A549 (cell line): ENCODE data around the gene GTPBP2. TPM values are rescaled to one million over a fixed set of nuclear protein-coding genes. Genes with fewer than 3 reads are reported as not detected.

Experiments
- ATAC-seq, 2 experiments: fragments of 200-7000 bp in 1 of 2; fragments of >200 bp in 1 of 2; cut with Nextera tagmentation in 1 of 2; cut with Tn5 transposase in 1 of 2; 3 replicates each; pipeline versions ENCODE4 v1.8.0 to v1.9.1; 2018 to 2020; ENCODE audit warnings: mild to moderate bottlenecking in 1 of 2, moderate library complexity in 1 of 2
- CTCF ChIA-PET: fragments of 300-600 bp; sonication (Branson Sonifier 250); formaldehyde crosslinking; extraction: SDS; loops from one replicate; lab custom pipeline; 2021; ENCODE audit warnings: antibody characterized with exemption, inconsistent platforms; lab: Yijun Ruan, JAX
- POLR2A ChIA-PET: fragments of 350-600 bp; formaldehyde crosslinking; extraction: SDS; loops from one replicate; lab custom pipeline; 2021; ENCODE audit warnings: antibody characterized with exemption, inconsistent platforms; lab: Yijun Ruan, JAX
- DNase-seq, 2 experiments: peaks; one replicate each; pipeline versions ENCODE4 v3.0.0 to v3.0.0-alpha.2; 2011 to 2016; ENCODE audit warnings: low read depth in 1 of 2, low spot score in 1 of 2
- FAIRE-seq: peaks from 2 replicates; lab custom pipeline; 2011; peaks lifted over from hg19 to GRCh38; lab: Jason Lieb, UNC
- H3K27ac ChIP-seq, 2 experiments: fragments of >200 bp; sonication (Bioruptor Twin); formaldehyde crosslinking; 3 replicates each; pipeline ENCODE4 v1.5.1; 2016 to 2017
- H3K4me1 ChIP-seq: fragments of >200 bp; sonication (Bioruptor Twin); formaldehyde crosslinking; 3 replicates; pipeline ENCODE4 v1.6.1; 2016
- H3K4me2 ChIP-seq: fragments of >200 bp; sonication (Bioruptor Twin); formaldehyde crosslinking; 3 replicates; pipeline ENCODE4 v1.6.1; 2016
- H3K4me3 ChIP-seq: fragments of >200 bp; sonication (Bioruptor Twin); formaldehyde crosslinking; 3 replicates; pipeline ENCODE4 v1.5.1; 2016
- H3K9me3 ChIP-seq: fragments of >200 bp; sonication (Bioruptor Twin); formaldehyde crosslinking; 3 replicates; pipeline ENCODE4 v1.6.1; 2016
- CBX2 ChIP-seq: fragments of 200-600 bp; sonication (generic); IDR thresholded peaks from 2 replicates; pipeline ENCODE4 v1.6.1; 2016; ENCODE audit warnings: low read depth, mild to moderate bottlenecking, borderline replicate concordance
- CEBPB ChIP-seq, 2 experiments: fragments of >200 bp in 1 of 2; sonication (Bioruptor Twin) in 1 of 2; formaldehyde crosslinking in 1 of 2; IDR thresholded peaks; 2 replicates each; pipeline ENCODE4 v1.6.1; 2012 to 2016
- EP300 ChIP-seq, 2 experiments: fragments of >200 bp; sonication (Bioruptor Twin); formaldehyde crosslinking; IDR thresholded peaks; 2 replicates in 1 of 2; 3 replicates in 1 of 2; pipeline ENCODE4 v1.6.1; 2016 to 2017
- ESRRA ChIP-seq: fragments of 150-350 bp; IDR thresholded peaks from 2 replicates; pipeline ENCODE4 v1.6.1; 2014; ENCODE audit warnings: mild to moderate bottlenecking, low read length, borderline replicate concordance
- FOSB ChIP-seq: fragments of 250-450 bp; sonication (Bioruptor Pico); IDR thresholded peaks from 2 replicates; pipeline ENCODE4 v1.5.0; 2020; ENCODE audit warnings: mild to moderate bottlenecking, moderate library complexity
- KDM1A ChIP-seq: fragments of 200-600 bp; sonication (generic); IDR thresholded peaks from 2 replicates; pipeline ENCODE4 v1.6.1; 2016; ENCODE audit warnings: low read depth, mild to moderate bottlenecking
- MAZ ChIP-seq: fragments of 150-350 bp; IDR thresholded peaks from 2 replicates; pipeline ENCODE4 v1.6.1; 2014; ENCODE audit warnings: antibody characterized with exemption, low read depth, low read length, borderline replicate concordance
- MYC ChIP-seq: IDR thresholded peaks from 2 replicates; pipeline ENCODE4 v1.6.1; 2012; ENCODE audit warnings: mild to moderate bottlenecking, inconsistent platforms, low read length, improper control_type of control experiment, borderline replicate concordance
- NR3C1 ChIP-seq: fragments of >200 bp; sonication (Bioruptor Twin); formaldehyde crosslinking; IDR thresholded peaks from 3 replicates; pipeline ENCODE4 v1.6.1; 2017
- POLR2A ChIP-seq: IDR thresholded peaks from 2 replicates; pipeline ENCODE4 v1.6.1; 2012; ENCODE audit warnings: mild to moderate bottlenecking, low read length
- RAD21 ChIP-seq, 2 experiments: fragments of >200 bp in 1 of 2; sonication (Bioruptor Twin) in 1 of 2; formaldehyde crosslinking in 1 of 2; IDR thresholded peaks in 1 of 2; conservative IDR thresholded peaks in 1 of 2; 2 replicates in 1 of 2; 3 replicates in 1 of 2; pipeline ENCODE4 v1.6.1; 2012 to 2018; ENCODE audit warnings: inconsistent platforms in 1 of 2
- SREBF2 ChIP-seq: fragments of 450-650 bp; IDR thresholded peaks from 2 replicates; pipeline ENCODE4 v1.6.1; 2014; ENCODE audit warnings: mild to moderate bottlenecking, moderate library complexity
- TFCP2L1 ChIP-seq: fragments of 250-450 bp; sonication (Bioruptor Pico); IDR thresholded peaks from 2 replicates; pipeline ENCODE4 v1.5.0; 2021; ENCODE audit warnings: mild to moderate bottlenecking
- TP53 ChIP-seq: fragments of 250-450 bp; sonication (Bioruptor Pico); IDR thresholded peaks from 2 replicates; pipeline ENCODE4 v1.5.0; 2021; ENCODE audit warnings: mild to moderate bottlenecking, moderate library complexity
- ZSCAN20 ChIP-seq: fragments of 250-450 bp; sonication (Bioruptor Pico); IDR thresholded peaks from 2 replicates; pipeline ENCODE4 v1.8.0; 2022; ENCODE audit warnings: mild to moderate bottlenecking, moderate library complexity
- WGBS: methylation state at CpG from one replicate; pipeline ENCODE4 v1.1.6; 2017; ENCODE audit errors: missing lambda C conversion rate; 5-methylcytosine and 5-hydroxymethylcytosine counted together
- polyA plus RNA-seq, 4 experiments: library from polyadenylated mRNA; depleted of rRNA in 3 of 4; stranded (reverse); fragments of >200 nt; fragmentation: RNase III in 1 of 4; extraction: RNeasy Plus Mini Kit Qiagen cat#74134 plus additional on column Dnase treatment in 1 of 4; gene quantifications; 2 replicates in 3 of 4; 3 replicates in 1 of 4; pipeline ENCODE4 v1.2.3, GENCODE V29; 2011 to 2017
- TF ChIP-seq, protein P1 (sequence below): fragments of 150-350 bp; IDR thresholded peaks from 2 replicates; pipeline ENCODE4 v1.6.1; 2014; ENCODE audit warnings: low read depth, mild to moderate bottlenecking, low read length
- TF ChIP-seq, protein P2 (sequence below): fragments of 450-650 bp; IDR thresholded peaks from 2 replicates; pipeline ENCODE4 v1.6.1; 2014; ENCODE audit warnings: antibody characterized with exemption

Gene GTPBP2
- polyA plus RNA-seq, 2 of the 4 experiments (the other 2 are of a cell fraction), result 28.9 to 59.6 TPM

GRCh38 chr6:43623880-43624785, 4.9 kb downstream of the GTPBP2 start (continued):
- no peak for TF ChIP-seq MYC
- no peak for TF ChIP-seq KDM1A
- TF ChIP-seq EP300 (IDR thresholded peaks at IDR 0.05), result no peak

GRCh38 chr6:43622541-43622940, 6.5 kb downstream of the GTPBP2 start:
- DNase-seq (no peak), FAIRE-seq (no peak), ATAC-seq (no peak)
- ChIA-PET POLR2A (no interaction called here), CTCF (interaction anchor here (3.3 to 5.3 kb wide), 2 partner anchors 9 to 14 kb away, joined by 11 to 29 read pairs; no protein-coding TSS in a partner anchor)
- no peak overlapping the region for H3K4me3 ChIP-seq
- 92% methylated on average over 10 of the region's 10 CpGs for WGBS
- H3K9me3 ChIP-seq, result no peaks in the 10 kb centered on the region
- TF ChIP-seq RAD21 (conservative IDR thresholded peaks at IDR 0.05 in 1 of 2, IDR thresholded peaks at IDR 0.05 in 1 of 2) (no peak), NR3C1 (no peak), CBX2 (no peak), POLR2A (no peak), ZSCAN20 (CRISPR knock-in tag) (no peak), SREBF2 (no peak)
- TF ChIP-seq, protein P1, sequence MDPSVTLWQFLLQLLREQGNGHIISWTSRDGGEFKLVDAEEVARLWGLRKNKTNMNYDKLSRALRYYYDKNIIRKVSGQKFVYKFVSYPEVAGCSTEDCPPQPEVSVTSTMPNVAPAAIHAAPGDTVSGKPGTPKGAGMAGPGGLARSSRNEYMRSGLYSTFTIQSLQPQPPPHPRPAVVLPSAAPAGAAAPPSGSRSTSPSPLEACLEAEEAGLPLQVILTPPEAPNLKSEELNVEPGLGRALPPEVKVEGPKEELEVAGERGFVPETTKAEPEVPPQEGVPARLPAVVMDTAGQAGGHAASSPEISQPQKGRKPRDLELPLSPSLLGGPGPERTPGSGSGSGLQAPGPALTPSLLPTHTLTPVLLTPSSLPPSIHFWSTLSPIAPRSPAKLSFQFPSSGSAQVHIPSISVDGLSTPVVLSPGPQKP, result no peak
- peaks cover 11% of the 10 kb centered on the region for H3K4me1 ChIP-seq
- no peak overlapping the region for H3K4me2 ChIP-seq
- no peak overlapping the region for H3K27ac ChIP-seq

GRCh38 chr6:43621836-43622180, 7.3 kb downstream of the GTPBP2 start:
- H3K4me3 ChIP-seq, result no peak overlapping the region
- 95% methylated on average over 10 of the region's 10 CpGs for WGBS
- FAIRE-seq, result no peak
- CTCF ChIA-PET, result interaction anchor here (5.3 kb wide), 1 partner anchor 13 kb away, joined by 29 read pairs; no protein-coding TSS in a partner anchor
- H3K9me3 ChIP-seq, result no peaks in the 10 kb centered on the region
- TF ChIP-seq CBX2, result no peak
- no peak for TF ChIP-seq MAZ
- TF ChIP-seq FOSB, result no peak
- no peak for TF ChIP-seq TP53 (CRISPR knock-in tag)
- TF ChIP-seq, protein P2, sequence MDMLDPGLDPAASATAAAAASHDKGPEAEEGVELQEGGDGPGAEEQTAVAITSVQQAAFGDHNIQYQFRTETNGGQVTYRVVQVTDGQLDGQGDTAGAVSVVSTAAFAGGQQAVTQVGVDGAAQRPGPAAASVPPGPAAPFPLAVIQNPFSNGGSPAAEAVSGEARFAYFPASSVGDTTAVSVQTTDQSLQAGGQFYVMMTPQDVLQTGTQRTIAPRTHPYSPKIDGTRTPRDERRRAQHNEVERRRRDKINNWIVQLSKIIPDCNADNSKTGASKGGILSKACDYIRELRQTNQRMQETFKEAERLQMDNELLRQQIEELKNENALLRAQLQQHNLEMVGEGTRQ, result no peak
- TF ChIP-seq MYC, result no peak
- TF ChIP-seq, all 56 proteins: peak for 0
- Histone ChIP-seq H3K4me2 (no peak overlapping the region), H3K27ac (no peak overlapping the region), H3K4me1 (peaks cover 4% of the 10 kb centered on the region)
- POLR2A ChIA-PET, result no interaction called here
- DNase-seq (no peak), ATAC-seq (no peak; a peak in 1 of 6 replicates)

GRCh38 chr6:43621078-43621835, 7.8 kb downstream of the GTPBP2 start:
- DNase-seq (no peak), ATAC-seq (no peak), FAIRE-seq (no peak)
- WGBS, result 93% methylated on average over 12 of the region's 12 CpGs
- CTCF ChIA-PET, result interaction anchor here (5.3 kb wide), 1 partner anchor 13 kb away, joined by 29 read pairs; no protein-coding TSS in a partner anchor
- Histone ChIP-seq H3K27ac (no peak overlapping the region), H3K4me2 (no peak overlapping the region), H3K9me3 (no peaks in the 10 kb centered on the region), H3K4me3 (no peak overlapping the region), H3K4me1 (no peaks in the 10 kb centered on the region; the same call in 2 of the 3 replicates)
- POLR2A ChIA-PET, result no interaction called here
- no peak for TF ChIP-seq ESRRA
- TF ChIP-seq TFCP2L1, result no peak
- TF ChIP-seq CEBPB (IDR thresholded peaks at IDR 0.05), result no peak
